ENCODE results near the gene RPP30.
"Not testable (repeated sequence)": the region's sequence is repeated elsewhere in the genome, so short reads cannot be mapped to it uniquely, and the experiment has no call there.

RPP30 gene

GRCh38 chr10:90871279-90871765, 452 bp upstream of the RPP30 start:
- H3K36me3 ChIP-seq (ENCODE audit: control insufficient read depth, insufficient read depth, low read length) = 0 out of 2 replicates have a peak, but pooled peaks cover 3% of the 10 kb centered on the region
- no peaks in the 10 kb centered on the region for H3K9me3 ChIP-seq (ENCODE audit: control insufficient read depth, insufficient read depth, low read length)
- no CpG with 5 or more reads among the region's 14 CpGs for WGBS (ENCODE audit: insufficient coverage, insufficient read length)
- H3K27me3 ChIP-seq (ENCODE audit: control insufficient read depth, insufficient read depth, low read length) = no peaks in the 10 kb centered on the region
- no peaks in the 10 kb centered on the region for H3K4me1 ChIP-seq (ENCODE audit: control insufficient read depth, insufficient read depth, low read length)
- H3K4me3 ChIP-seq (ENCODE audit: low read length) = peak overlapping the region; percentile 93; the same call in 1 of the 2 replicates
- no peak overlapping the region for H3K27ac ChIP-seq (ENCODE audit: low read length)
- DNase-seq (ENCODE audit: low read depth, low spot score) = peak; percentile 68

GRCh38 chr10:90872648-90873020, 860 bp downstream of the RPP30 start:
- peaks cover 7% of the 10 kb centered on the region; the same call in 1 of the 2 replicates for H3K36me3 ChIP-seq (ENCODE audit: control insufficient read depth, insufficient read depth, low read length)
- no peaks in the 10 kb centered on the region for H3K4me1 ChIP-seq (ENCODE audit: control insufficient read depth, insufficient read depth, low read length)
- H3K4me3 ChIP-seq (ENCODE audit: low read length) = peak overlapping the region; percentile 93; the same call in 1 of the 2 replicates
- DNase-seq (ENCODE audit: low read depth, low spot score) = no peak
- no peaks in the 10 kb centered on the region for H3K27me3 ChIP-seq (ENCODE audit: control insufficient read depth, insufficient read depth, low read length)
- no peaks in the 10 kb centered on the region for H3K9me3 ChIP-seq (ENCODE audit: control insufficient read depth, insufficient read depth, low read length)
- no CpG with 5 or more reads among the region's 8 CpGs for WGBS (ENCODE audit: insufficient coverage, insufficient read length)
- no peak overlapping the region for H3K27ac ChIP-seq (ENCODE audit: low read length)

- no peak overlapping the region for H3K27ac ChIP-seq (ENCODE audit: low read length)
- no CpG with 5 or more reads among the region's 2 CpGs for WGBS (ENCODE audit: insufficient coverage, insufficient read length)
- H3K9me3 ChIP-seq (ENCODE audit: control insufficient read depth, insufficient read depth, low read length) = no peaks in the 10 kb centered on the region
- H3K4me1 ChIP-seq (ENCODE audit: control insufficient read depth, insufficient read depth, low read length) = no peaks in the 10 kb centered on the region
- DNase-seq (ENCODE audit: low read depth, low spot score) = no peak
- peaks cover 7% of the 10 kb centered on the region; the same call in 1 of the 2 replicates for H3K36me3 ChIP-seq (ENCODE audit: control insufficient read depth, insufficient read depth, low read length)
- H3K27me3 ChIP-seq (ENCODE audit: control insufficient read depth, insufficient read depth, low read length) = no peaks in the 10 kb centered on the region
- H3K4me3 ChIP-seq (ENCODE audit: low read length) = no peak overlapping the region
These were observed 7.3 kb downstream of the RPP30 start for GRCh38 chr10:90879062-90879461.

DNA sequence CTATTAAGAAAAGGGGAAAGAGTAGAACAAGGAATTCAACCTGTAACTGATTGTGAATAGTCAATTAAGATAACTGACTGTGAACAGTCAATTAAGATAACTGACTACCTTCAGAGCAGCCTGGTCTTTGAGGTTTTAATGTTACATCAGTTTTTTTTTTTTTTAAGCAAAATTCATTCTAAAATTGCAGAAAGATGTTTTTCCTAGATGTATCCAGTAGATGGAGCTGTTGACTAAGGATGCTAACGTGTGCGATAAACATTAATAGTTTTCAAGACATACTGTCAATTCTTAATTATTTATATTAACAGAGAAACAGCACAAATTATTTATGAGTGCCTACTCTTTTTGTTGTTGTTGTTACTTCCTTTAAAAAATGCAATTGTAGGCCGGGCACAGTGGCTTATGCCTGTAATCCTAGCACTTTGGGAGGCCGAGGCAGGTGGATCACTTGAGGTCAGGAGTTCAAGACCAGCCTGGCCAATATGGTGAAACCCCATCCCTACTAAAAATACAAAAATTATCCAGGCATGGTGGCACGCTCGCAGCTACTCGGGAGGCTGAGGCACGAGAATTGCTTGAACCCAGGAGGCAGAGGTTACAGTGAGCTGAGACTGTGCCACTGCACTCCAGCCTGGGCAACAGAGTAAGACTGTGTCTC, 8.4 kb downstream of the RPP30 start:
- H3K4me1 ChIP-seq (ENCODE audit: control insufficient read depth, insufficient read depth, low read length); H3K27me3 ChIP-seq (ENCODE audit: control insufficient read depth, insufficient read depth, low read length); H3K9me3 ChIP-seq (ENCODE audit: control insufficient read depth, insufficient read depth, low read length); DNase-seq (ENCODE audit: low read depth, low spot score); H3K27ac ChIP-seq (ENCODE audit: low read length); H3K4me3 ChIP-seq (ENCODE audit: low read length); H3K36me3 ChIP-seq (ENCODE audit: control insufficient read depth, insufficient read depth, low read length): not testable (repeated sequence)
- no CpG with 5 or more reads among the region's 8 CpGs for whole genome bisulfite sequencing (ENCODE audit: insufficient coverage, insufficient read length)

- H3K4me1 ChIP-seq (ENCODE audit: control insufficient read depth, insufficient read depth, low read length) = no peaks in the 10 kb centered on the region
- no peak for DNase-seq (ENCODE audit: low read depth, low spot score)
- WGBS (ENCODE audit: insufficient coverage, insufficient read length) = no CpG with 5 or more reads among the region's 3 CpGs
- H3K27ac ChIP-seq (ENCODE audit: low read length) = no peak overlapping the region
- no peak overlapping the region for H3K4me3 ChIP-seq (ENCODE audit: low read length)
- no peaks in the 10 kb centered on the region for H3K9me3 ChIP-seq (ENCODE audit: control insufficient read depth, insufficient read depth, low read length)
- H3K36me3 ChIP-seq (ENCODE audit: control insufficient read depth, insufficient read depth, low read length) = no peaks in the 10 kb centered on the region; the same call in 1 of the 2 replicates
- no peaks in the 10 kb centered on the region for H3K27me3 ChIP-seq (ENCODE audit: control insufficient read depth, insufficient read depth, low read length)
These were observed 12.7 kb downstream of the RPP30 start for GRCh38 chr10:90884431-90884830.

GRCh38 chr10:90885176-90885575, 13.4 kb downstream of the RPP30 start:
- no peaks in the 10 kb centered on the region for H3K27me3 ChIP-seq (ENCODE audit: control insufficient read depth, insufficient read depth, low read length)
- no peak overlapping the region for H3K4me3 ChIP-seq (ENCODE audit: low read length)
- no peak overlapping the region for H3K27ac ChIP-seq (ENCODE audit: low read length)
- H3K9me3 ChIP-seq (ENCODE audit: control insufficient read depth, insufficient read depth, low read length) = no peaks in the 10 kb centered on the region
- WGBS (ENCODE audit: insufficient coverage, insufficient read length) = no CpG with 5 or more reads among the region's 1 CpG
- H3K36me3 ChIP-seq (ENCODE audit: control insufficient read depth, insufficient read depth, low read length) = no peaks in the 10 kb centered on the region; the same call in 1 of the 2 replicates
- H3K4me1 ChIP-seq (ENCODE audit: control insufficient read depth, insufficient read depth, low read length) = no peaks in the 10 kb centered on the region
- DNase-seq (ENCODE audit: low read depth, low spot score) = no peak

GRCh38 chr10:90887555-90887954, 15.8 kb downstream of the RPP30 start:
- no peaks in the 10 kb centered on the region for H3K9me3 ChIP-seq (ENCODE audit: control insufficient read depth, insufficient read depth, low read length)
- H3K4me1 ChIP-seq (ENCODE audit: control insufficient read depth, insufficient read depth, low read length) = no peaks in the 10 kb centered on the region
- H3K36me3 ChIP-seq (ENCODE audit: control insufficient read depth, insufficient read depth, low read length) = no peaks in the 10 kb centered on the region; the same call in 1 of the 2 replicates
- no peak overlapping the region for H3K27ac ChIP-seq (ENCODE audit: low read length)
- DNase-seq (ENCODE audit: low read depth, low spot score) = no peak
- no peak overlapping the region for H3K4me3 ChIP-seq (ENCODE audit: low read length)
- no peaks in the 10 kb centered on the region for H3K27me3 ChIP-seq (ENCODE audit: control insufficient read depth, insufficient read depth, low read length)
- WGBS (ENCODE audit: insufficient coverage, insufficient read length) = no CpG with 5 or more reads among the region's 6 CpGs

DNA sequence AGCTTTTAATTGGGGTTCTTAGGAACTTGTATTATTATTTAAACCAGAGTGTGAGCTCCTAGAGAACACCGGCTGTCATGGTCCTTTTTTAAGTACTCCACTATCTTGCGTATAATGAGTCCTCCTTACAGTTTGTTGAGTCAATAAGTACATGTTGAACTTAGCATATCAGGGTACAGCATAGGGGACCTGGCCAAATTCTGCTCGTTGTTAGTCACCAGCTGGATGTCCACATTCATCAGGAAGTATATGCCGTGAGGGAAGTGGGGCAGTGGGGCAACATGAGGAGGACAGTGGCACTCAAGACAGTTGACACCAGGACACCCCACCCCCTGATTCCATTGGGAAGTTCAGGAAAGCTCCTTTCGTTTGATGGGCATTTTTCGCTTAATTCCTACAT, 16.6 kb downstream of the RPP30 start:
- DNase-seq (ENCODE audit: low read depth, low spot score) = no peak
- no CpG with 5 or more reads among the region's 6 CpGs for WGBS (ENCODE audit: insufficient coverage, insufficient read length)
- H3K27ac ChIP-seq (ENCODE audit: low read length) = no peak overlapping the region
- H3K36me3 ChIP-seq (ENCODE audit: control insufficient read depth, insufficient read depth, low read length) = no peaks in the 10 kb centered on the region; the same call in 1 of the 2 replicates
- no peaks in the 10 kb centered on the region for H3K4me1 ChIP-seq (ENCODE audit: control insufficient read depth, insufficient read depth, low read length)
- no peaks in the 10 kb centered on the region for H3K9me3 ChIP-seq (ENCODE audit: control insufficient read depth, insufficient read depth, low read length)
- no peaks in the 10 kb centered on the region for H3K27me3 ChIP-seq (ENCODE audit: control insufficient read depth, insufficient read depth, low read length)
- H3K4me3 ChIP-seq (ENCODE audit: low read length) = no peak overlapping the region

- H3K27ac ChIP-seq (ENCODE audit: low read length) = no peak overlapping the region
- no CpG with 5 or more reads among the region's 1 CpG for WGBS (ENCODE audit: insufficient coverage, insufficient read length)
These were observed 17.9 kb downstream of the RPP30 start for GRCh38 chr10:90889636-90890035.

GRCh38 chr10:90890347-90890746, 18.6 kb downstream of the RPP30 start:
- Histone ChIP-seq H3K4me3 (ENCODE audit: low read length) (no peak overlapping the region), H3K9me3 (ENCODE audit: control insufficient read depth, insufficient read depth, low read length) (no peaks in the 10 kb centered on the region), H3K4me1 (ENCODE audit: control insufficient read depth, insufficient read depth, low read length) (no peaks in the 10 kb centered on the region), H3K27ac (ENCODE audit: low read length) (no peak overlapping the region), H3K27me3 (ENCODE audit: control insufficient read depth, insufficient read depth, low read length) (no peaks in the 10 kb centered on the region), H3K36me3 (ENCODE audit: control insufficient read depth, insufficient read depth, low read length) (no peaks in the 10 kb centered on the region; the same call in 1 of the 2 replicates)
- no CpG with 5 or more reads among the region's 2 CpGs for WGBS (ENCODE audit: insufficient coverage, insufficient read length)
- no peak for DNase-seq (ENCODE audit: low read depth, low spot score)

More at GRCh38 chr10:90889636-90890035, 17.9 kb downstream of the RPP30 start:
- Histone ChIP-seq H3K27me3 (ENCODE audit: control insufficient read depth, insufficient read depth, low read length) (no peaks in the 10 kb centered on the region), H3K36me3 (ENCODE audit: control insufficient read depth, insufficient read depth, low read length) (no peaks in the 10 kb centered on the region; the same call in 1 of the 2 replicates), H3K9me3 (ENCODE audit: control insufficient read depth, insufficient read depth, low read length) (no peaks in the 10 kb centered on the region), H3K4me3 (ENCODE audit: low read length) (no peak overlapping the region), H3K4me1 (ENCODE audit: control insufficient read depth, insufficient read depth, low read length) (no peaks in the 10 kb centered on the region)
- DNase-seq (ENCODE audit: low read depth, low spot score) = no peak

GRCh38 chr10:90893190-90893589, 21.4 kb downstream of the RPP30 start:
- no CpG with 5 or more reads among the region's 3 CpGs for WGBS (ENCODE audit: insufficient coverage, insufficient read length)
- H3K4me1 ChIP-seq (ENCODE audit: control insufficient read depth, insufficient read depth, low read length) = no peaks in the 10 kb centered on the region
- H3K27me3 ChIP-seq (ENCODE audit: control insufficient read depth, insufficient read depth, low read length) = no peaks in the 10 kb centered on the region
- H3K4me3 ChIP-seq (ENCODE audit: low read length) = no peak overlapping the region
- DNase-seq (ENCODE audit: low read depth, low spot score) = no peak
- H3K36me3 ChIP-seq (ENCODE audit: control insufficient read depth, insufficient read depth, low read length) = no peaks in the 10 kb centered on the region; the same call in 1 of the 2 replicates
- H3K9me3 ChIP-seq (ENCODE audit: control insufficient read depth, insufficient read depth, low read length) = no peaks in the 10 kb centered on the region
- H3K27ac ChIP-seq (ENCODE audit: low read length) = no peak overlapping the region

Data from iPS DF 6.9 (cell line).